Colonic mucosa (tissue), 4 donors: Measurements from ENCODE around the gene MCEMP1. TPM values are rescaled to one million over a fixed set of nuclear protein-coding genes. Genes with fewer than 3 reads are reported as not detected.

Experiments used
- DNase-seq: peaks from one replicate; pipeline ENCODE4 v3.0.0-alpha.2; 2020
- H3K27ac ChIP-seq: fragments of 200-600 bp; one replicate; pipeline ENCODE4 v1.8.0; 2021
- H3K27me3 ChIP-seq: fragments of 200-600 bp; one replicate; pipeline ENCODE4 v1.8.0; 2021
- H3K36me3 ChIP-seq: fragments of 200-600 bp; one replicate; pipeline ENCODE4 v1.8.0; 2021
- H3K4me1 ChIP-seq: fragments of 200-600 bp; one replicate; pipeline ENCODE4 v1.8.0; 2021; ENCODE audit warnings: mild to moderate bottlenecking
- H3K4me3 ChIP-seq: fragments of 200-600 bp; one replicate; pipeline ENCODE4 v1.8.0; 2021
- H3K9ac ChIP-seq, 2 donors: one replicate each; pipeline ENCODE4 v1.7.0; 2013; ENCODE audit warnings: control low read depth in 2 of 2, low read depth in 2 of 2, low read length in 2 of 2
- H3K9me3 ChIP-seq: fragments of 200-600 bp; one replicate; pipeline ENCODE4 v1.8.0; 2021
- intact Hi-C: fragments of 100-400 bp; cut with DNase I; formaldehyde crosslinking; loops from one replicate; pipeline ENCODE4 v1.14.1; 2022
- total RNA-seq, 2 donors: library from RNA; stranded (reverse); fragmentation: NEBNext Ultra II Directional in 1 of 2; extraction: Animal tissue kit (Norgen Biotek cat#: 25700) in 1 of 2; gene quantifications; one replicate each; pipeline ENCODE4 v1.2.1, GENCODE V29; 2021
- TF ChIP-seq, protein P1 (sequence below): fragments of 200-600 bp; IDR thresholded peaks from one replicate; pipeline ENCODE4 v1.8.0; 2022; ENCODE audit warnings: antibody characterized with exemption, mild to moderate bottlenecking
- donor health status: healthy.
- donor health status: DM: no; HTN: no; CAD: no.
- donor health status: DM: no; HTN: no; CAD: no.

The MCEMP1 gene
- total RNA-seq, 2 donors from 2014 or later = 0.20 TPM; not detected in 1

- DNase-seq = no peak
- Histone ChIP-seq H3K4me1 (no peaks in the 10 kb centered on the region), H3K4me3 (no peak overlapping the region), H3K27me3 (peaks cover 3% of the 10 kb centered on the region), H3K36me3 (no peaks in the 10 kb centered on the region), H3K9me3 (no peaks in the 10 kb centered on the region), H3K27ac (no peak overlapping the region), H3K9ac (no peak overlapping the region)
- TF ChIP-seq, protein P1, sequence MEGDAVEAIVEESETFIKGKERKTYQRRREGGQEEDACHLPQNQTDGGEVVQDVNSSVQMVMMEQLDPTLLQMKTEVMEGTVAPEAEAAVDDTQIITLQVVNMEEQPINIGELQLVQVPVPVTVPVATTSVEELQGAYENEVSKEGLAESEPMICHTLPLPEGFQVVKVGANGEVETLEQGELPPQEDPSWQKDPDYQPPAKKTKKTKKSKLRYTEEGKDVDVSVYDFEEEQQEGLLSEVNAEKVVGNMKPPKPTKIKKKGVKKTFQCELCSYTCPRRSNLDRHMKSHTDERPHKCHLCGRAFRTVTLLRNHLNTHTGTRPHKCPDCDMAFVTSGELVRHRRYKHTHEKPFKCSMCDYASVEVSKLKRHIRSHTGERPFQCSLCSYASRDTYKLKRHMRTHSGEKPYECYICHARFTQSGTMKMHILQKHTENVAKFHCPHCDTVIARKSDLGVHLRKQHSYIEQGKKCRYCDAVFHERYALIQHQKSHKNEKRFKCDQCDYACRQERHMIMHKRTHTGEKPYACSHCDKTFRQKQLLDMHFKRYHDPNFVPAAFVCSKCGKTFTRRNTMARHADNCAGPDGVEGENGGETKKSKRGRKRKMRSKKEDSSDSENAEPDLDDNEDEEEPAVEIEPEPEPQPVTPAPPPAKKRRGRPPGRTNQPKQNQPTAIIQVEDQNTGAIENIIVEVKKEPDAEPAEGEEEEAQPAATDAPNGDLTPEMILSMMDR = no peak
- intact Hi-C loops = loop anchor here (10.0 kb wide), 1 partner anchor 315 kb away; no protein-coding TSS in a partner anchor
Measured at GRCh38 chr19:7669641-7670040, 7.2 kb upstream of the MCEMP1 start.

DNA sequence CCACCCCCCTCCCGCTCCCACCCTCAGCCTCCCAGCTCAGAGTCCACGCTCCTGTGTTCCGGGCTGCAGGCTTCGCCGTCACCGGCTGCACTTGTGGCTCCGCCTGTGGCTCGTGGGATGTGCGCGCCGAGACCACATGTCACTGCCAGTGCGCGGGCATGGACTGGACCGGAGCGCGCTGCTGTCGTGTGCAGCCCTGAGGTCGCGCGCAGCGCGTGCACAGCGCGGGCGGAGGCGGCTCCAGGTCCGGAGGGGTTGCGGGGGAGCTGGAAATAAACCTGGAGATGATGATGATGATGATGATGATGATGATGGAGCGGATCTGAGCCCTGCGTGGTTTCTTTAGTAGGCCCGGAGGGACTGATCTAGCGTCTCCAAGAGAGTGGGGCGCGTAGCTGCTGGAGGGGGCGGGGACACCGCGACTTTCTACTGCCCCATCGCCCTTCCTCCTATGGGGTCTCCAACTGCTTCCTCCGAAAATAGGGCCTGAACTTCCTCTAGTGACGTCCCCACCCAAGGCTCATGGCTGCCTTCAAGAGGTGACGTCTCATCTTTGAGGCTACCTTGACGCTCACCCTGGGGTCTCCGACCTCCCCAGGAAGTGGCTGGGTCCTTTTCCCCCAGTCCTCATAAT is 6.6 kb upstream of the MCEMP1 start:
- intact Hi-C loops = loop anchor here (10.0 kb wide), 1 partner anchor 315 kb away; no protein-coding TSS in a partner anchor
- TF ChIP-seq, protein P1 = no peak

DNA sequence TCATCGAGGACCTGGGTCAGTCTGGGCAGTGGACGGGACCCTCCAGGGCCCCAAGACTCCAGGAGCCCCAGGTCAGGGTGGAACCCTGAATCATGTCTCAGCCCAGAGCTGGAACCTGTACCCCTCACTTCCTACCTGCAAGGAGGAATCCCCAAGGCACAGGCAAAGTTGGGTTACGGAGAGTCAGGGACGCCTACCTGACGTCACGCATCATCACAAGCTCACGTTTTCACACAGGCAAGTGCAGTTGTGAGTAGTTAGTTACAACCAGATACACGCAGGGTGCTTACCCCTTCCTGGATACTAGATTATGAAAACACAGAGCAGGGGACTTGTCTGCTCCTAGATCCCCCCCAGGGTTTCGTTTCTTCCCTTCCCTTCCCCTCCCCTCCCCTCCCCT is 6.1 kb upstream of the MCEMP1 start:
- H3K9me3 ChIP-seq = no peaks in the 10 kb centered on the region
- H3K4me1 ChIP-seq = no peaks in the 10 kb centered on the region
- DNase-seq = no peak
- no peaks in the 10 kb centered on the region for H3K36me3 ChIP-seq
- peaks cover 3% of the 10 kb centered on the region for H3K27me3 ChIP-seq
- H3K4me3 ChIP-seq = no peak overlapping the region
- TF ChIP-seq, protein P1 = no peak
- intact Hi-C loops = loop anchor here (10.0 kb wide), 1 partner anchor 316 kb away; no protein-coding TSS in a partner anchor
- H3K27ac ChIP-seq = no peak overlapping the region
- no peak overlapping the region for H3K9ac ChIP-seq

More for the DNA sequence above, 6.6 kb upstream of the MCEMP1 start:
- Histone ChIP-seq H3K9me3 (no peaks in the 10 kb centered on the region), H3K27ac (no peak overlapping the region), H3K36me3 (no peaks in the 10 kb centered on the region), H3K4me1 (no peaks in the 10 kb centered on the region), H3K9ac (no peak overlapping the region), H3K27me3 (peaks cover 3% of the 10 kb centered on the region), H3K4me3 (no peak overlapping the region)
- DNase-seq = no peak

DNA sequence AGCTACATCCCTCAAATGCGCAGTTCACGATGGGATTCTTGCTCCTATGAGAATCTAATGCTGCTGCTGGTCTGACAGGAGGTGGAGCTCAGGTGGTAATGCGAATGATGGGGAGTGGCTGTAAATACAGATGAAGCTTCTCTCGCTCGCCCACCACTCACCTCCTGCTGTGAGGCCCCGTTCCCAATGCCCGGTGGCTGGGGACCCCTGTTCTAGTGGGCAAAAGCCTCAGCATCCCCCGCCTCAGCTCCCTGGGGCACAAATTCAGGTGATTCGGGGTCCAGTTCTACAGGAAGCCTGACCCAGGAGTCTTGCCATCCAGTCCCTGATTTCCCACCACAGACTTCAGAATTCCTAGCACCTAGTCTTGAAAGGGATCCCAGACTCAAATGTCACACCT is 4.4 kb upstream of the MCEMP1 start:
- no peak for DNase-seq
- no peak overlapping the region for H3K4me3 ChIP-seq
- H3K9me3 ChIP-seq = no peaks in the 10 kb centered on the region
- intact Hi-C loops = loop anchor here (10.0 kb wide), 1 partner anchor 318 kb away; no protein-coding TSS in a partner anchor
- no peaks in the 10 kb centered on the region for H3K36me3 ChIP-seq
- TF ChIP-seq, protein P1 = no peak
- H3K27me3 ChIP-seq = peaks cover 3% of the 10 kb centered on the region
- no peak overlapping the region for H3K27ac ChIP-seq
- H3K9ac ChIP-seq = no peak overlapping the region
- no peaks in the 10 kb centered on the region for H3K4me1 ChIP-seq

GRCh38 chr19:7674010-7675005 is 2.6 kb upstream of the MCEMP1 start:
- Histone ChIP-seq H3K4me3 (no peak overlapping the region), H3K36me3 (no peaks in the 10 kb centered on the region), H3K9ac (peak overlapping the region in 1 of 2 donors; percentile 12), H3K4me1 (no peaks in the 10 kb centered on the region), H3K27me3 (peaks cover 3% of the 10 kb centered on the region), H3K27ac (no peak overlapping the region), H3K9me3 (no peaks in the 10 kb centered on the region)
- intact Hi-C loops = loop anchor here (10.0 kb wide), 1 partner anchor 320 kb away; no protein-coding TSS in a partner anchor
- TF ChIP-seq, protein P1 = no peak
- peak; percentile 86 for DNase-seq
